HG03520 (cell line): ENCODE data around the gene DPY30.
"Not testable (repeated sequence)": the region's sequence is repeated elsewhere in the genome, so short reads cannot be mapped to it uniquely, and the experiment has no call there.

Experiments used
- ATAC-seq: cut with Tn5 transposase; IDR thresholded peaks from one replicate; pipeline ENCODE4 v1.9.1; 2021; ENCODE audit warnings: mild to moderate bottlenecking, moderate library complexity; ENCODE audit not compliant: unreplicated experiment

DPY30 gene

GRCh38 chr2:32039447-32040219 lies at the start of gene DPY30:
Gene DPY30, minus strand, starts transcription at chr2:32039805. Its CDS starts 349 bp downstream, at chr2:32039456.
- ATAC-seq, result peak; percentile 89

DNA sequence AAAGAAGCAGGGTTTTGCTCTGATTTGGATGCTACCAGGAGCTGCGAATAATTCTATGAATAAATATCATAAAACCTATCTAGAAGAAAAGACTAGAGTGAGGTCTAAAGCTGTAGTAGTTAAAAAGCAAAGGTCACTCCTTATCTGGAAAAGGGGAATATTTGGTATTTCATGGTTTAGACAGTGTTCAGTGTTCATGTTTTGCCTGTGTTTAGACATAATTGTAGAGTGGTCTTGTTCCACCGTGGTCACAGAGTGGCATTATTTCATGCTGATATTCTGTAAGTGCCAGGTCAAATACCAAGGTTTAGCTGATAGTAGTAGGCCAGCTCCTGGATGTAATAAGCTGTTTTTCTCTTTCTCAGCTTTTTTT lies 34.5 kb upstream of the DPY30 start:
- no peak for ATAC-seq

DNA sequence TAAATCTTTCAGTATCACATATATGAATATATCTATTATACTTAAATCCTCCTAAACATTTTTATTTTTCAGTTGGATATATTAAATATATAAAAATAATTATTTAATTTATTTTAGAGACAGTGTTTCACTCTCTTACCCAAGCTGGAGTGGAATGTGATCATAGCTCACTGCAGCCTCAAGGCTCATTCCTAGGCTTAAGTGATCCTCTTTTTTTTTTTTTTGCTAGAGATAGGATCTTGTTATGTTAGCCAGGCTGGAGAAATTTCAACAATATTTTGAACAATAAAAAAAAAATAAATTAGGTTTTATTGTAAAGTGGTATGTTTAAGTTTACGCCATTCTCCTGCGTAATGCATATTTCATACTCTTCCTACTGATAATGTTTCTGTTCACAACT lies 27.9 kb upstream of the DPY30 start:
- ATAC-seq, result no peak

DNA sequence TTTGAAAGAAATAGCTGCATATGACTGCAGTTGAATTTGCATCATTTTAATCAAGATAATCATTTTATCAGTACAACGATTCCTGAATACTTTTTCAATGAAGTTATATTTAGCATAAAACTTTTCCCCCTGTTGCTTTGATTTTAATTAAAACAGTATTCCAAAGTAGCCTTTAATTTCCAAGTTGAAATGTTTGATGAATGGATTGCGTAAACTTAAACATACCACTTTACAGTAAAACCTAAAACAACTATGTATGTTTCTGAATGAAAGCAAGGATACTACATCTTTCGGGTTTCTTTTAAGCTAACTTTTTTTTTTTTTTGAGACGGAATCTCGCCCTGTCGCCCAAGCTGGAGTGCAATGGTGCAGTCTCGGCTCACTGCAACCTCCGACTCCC lies 25.1 kb upstream of the DPY30 start:
- no peak for ATAC-seq

DNA sequence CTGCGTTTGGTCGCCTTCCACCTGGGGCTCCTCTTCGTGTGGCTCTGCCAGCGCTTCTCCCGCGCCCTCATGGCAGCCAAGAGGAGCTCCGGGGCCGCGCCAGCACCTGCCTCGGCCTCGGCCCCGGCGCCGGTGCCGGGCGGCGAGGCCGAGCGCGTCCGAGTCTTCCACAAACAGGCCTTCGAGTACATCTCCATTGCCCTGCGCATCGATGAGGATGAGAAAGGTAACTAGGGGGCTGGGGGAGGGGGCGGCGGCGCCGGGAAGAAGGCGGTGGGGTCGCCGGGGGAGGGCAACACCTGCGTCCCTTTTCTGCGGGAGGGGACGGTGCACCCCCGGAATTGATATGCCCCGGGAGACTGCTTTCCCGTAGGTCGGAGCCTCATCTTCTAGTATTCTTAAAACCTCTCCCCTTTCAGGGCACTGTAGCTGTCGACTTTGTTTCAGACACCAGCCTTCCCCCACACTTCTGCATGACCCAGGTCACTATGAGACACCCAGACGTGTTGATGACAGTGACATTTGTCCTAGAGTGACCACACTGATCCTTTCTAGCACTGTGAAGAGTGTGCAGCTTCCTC lies 24.5 kb upstream of the DPY30 start:
- ATAC-seq, result no peak

DNA sequence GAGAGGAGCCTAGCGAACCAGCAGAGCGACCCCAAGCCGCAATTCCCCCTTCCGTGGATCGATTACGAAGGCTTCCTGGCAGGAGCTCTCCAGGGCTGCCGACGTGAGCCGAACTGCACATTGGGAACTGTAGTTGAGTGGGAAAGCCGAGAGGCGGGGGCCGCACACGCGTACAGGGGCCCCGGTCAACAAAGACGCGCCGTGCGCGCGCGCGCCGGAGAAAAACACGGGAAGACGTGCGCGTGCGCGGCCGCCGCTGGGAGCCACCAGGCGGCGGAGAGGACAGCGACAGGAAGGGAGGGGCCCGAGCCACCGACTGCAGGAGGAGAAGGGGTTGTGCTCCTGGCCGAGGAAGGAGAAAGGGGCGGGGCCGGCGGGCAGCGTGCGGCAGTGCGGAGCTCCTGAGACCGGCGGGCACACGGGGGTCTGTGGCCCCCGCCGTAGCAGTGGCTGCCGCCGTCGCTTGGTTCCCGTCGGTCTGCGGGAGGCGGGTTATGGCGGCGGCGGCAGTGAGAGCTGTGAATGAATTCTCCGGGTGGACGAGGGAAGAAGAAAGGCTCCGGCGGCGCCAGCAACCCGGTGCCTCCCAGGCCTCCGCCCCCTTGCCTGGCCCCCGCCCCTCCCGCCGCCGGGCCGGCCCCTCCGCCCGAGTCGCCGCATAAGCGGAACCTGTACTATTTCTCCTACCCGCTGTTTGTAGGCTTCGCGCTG lies 23.9 kb upstream of the DPY30 start, which contains the start of gene SPAST:
SPAST (plus strand) TSS at position 247 of the 711 bp plus-strand sequence; CDS start at position 523, 276 bp downstream.
- ATAC-seq, result peak; percentile 94

DNA sequence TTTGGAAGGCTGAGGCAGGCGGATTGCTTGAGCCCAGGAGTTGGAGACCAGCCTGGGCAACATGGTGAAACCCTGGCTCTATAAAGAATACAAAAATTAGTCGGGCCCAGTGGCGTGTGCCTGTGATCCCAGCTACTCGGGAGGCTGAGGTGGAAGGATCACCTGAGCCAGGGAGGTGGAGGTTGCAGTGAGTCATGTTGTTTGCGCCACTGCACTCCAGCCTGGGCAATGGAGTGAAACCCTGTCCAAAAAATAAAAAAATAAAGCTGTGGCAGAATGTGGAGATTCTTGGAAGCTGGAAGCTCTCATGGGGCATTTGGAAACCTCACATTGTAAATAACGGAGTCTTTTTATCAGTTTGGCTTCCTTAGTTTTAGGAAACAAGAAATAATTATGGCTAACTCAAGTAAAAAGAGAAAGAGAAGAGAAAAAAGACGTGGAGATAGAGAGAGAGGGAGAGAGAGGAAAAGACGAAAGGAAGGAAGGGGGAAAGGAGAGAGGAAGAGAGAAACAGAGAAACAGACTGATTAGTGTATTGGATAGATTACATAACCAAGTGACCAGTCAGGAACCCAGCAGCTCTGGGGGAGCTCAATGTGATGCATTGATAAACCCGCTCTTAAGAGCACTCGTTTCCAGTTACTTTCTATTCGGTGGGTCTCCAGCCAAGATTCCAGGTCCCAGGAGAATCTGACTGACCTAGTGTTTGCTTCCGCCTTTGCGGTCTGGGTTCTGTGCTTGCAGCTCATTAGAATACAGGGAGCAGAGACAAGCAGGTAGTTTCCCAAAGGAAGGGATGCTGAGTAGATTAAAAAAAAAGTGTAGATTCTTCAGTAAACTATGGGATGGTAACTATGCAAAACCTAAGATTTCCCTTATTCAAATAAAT lies 22.6 kb upstream of the DPY30 start:
- ATAC-seq, result no peak

DNA sequence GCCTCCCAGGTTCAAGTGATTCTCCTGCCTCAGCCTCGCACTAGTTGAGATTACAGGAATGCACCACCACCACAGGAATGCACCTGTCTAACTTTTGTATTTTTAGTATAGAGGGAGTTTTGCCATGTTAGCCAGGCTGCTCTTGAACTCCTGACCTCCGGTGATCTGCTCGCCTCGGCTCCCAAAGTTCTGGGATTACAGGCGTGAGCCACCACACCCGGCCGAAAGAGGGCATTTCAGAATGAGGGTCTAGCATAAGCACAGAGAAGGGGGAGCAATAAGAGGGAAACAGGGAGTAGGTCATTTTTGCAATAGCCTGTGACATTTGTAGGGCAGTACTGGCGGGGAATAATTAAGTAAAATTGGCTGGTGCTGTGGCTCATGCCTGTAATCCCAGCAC lies 21.8 kb upstream of the DPY30 start:
- no peak for ATAC-seq

DNA sequence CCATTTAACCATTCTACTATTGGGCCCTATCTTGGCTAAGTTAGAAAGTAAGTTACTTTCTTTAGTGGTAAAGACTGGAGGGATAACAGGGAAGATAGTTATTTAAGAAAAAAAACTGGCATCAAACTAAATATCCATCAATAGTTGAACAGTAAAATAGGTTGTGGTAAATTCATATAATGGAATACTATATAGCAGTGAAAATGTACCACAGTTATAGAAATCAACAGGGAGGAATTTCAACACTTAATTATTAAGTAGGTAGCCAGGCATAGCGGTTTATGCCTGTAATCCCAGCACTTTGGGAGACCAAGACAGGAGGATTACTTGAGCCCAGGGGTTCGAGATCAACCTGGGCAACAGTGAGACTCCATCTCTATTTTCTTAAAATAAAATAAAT lies 20.7 kb upstream of the DPY30 start:
- no peak for ATAC-seq

DNA sequence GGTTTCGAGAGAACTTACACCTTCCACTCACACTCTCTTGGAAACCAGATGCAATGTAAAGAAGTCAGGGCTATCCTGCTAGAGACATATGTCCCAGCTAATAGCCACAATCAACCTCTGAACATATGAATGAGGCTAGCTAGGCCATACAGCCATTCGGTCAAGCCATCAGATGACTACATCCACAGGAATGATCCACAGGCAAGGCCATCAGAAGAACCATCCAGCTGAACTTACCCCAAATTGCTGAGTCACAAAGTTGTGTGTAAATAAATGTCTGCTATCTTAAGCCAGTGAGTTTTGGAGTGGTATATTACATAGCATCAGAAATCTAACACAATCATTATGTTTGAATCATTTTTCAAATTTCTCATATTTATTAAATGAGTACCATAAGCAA lies 18.5 kb upstream of the DPY30 start:
- ATAC-seq, result no peak

GRCh38 chr2:32054583-32054982 lies 15.0 kb upstream of the DPY30 start:
- not testable (repeated sequence) for ATAC-seq

DNA sequence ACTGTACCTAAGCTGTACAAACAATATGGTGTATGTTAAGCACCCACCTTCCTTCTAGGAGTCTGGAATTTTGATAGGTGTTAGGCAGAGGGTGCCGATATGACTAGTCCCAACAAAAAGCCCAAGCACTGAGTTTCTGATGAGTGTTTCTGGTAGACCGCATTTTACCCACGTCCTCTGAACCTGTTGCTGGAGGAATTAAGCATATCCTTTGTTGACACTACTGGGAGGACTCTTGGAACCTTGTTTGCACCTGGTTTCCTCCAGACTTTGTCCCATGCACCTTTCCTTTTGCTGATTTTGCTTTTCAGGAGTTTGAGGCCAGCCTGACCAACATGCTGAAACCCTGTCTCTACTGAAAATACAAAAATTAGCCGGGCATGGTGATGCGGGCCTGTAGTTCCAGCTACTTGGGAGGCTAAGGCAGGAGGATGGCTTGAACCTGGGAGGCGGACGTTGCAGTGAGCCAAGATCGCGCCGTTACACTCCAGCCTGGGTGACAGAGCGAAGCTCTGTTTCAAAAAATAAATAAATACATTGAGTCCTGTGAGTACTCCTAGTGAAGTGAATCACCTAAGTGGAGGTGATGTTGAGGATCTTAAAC lies 12.3 kb upstream of the DPY30 start:
- no peak for ATAC-seq

GRCh38 chr2:32043561-32043960 lies 4.0 kb upstream of the DPY30 start:
- no peak for ATAC-seq

DNA sequence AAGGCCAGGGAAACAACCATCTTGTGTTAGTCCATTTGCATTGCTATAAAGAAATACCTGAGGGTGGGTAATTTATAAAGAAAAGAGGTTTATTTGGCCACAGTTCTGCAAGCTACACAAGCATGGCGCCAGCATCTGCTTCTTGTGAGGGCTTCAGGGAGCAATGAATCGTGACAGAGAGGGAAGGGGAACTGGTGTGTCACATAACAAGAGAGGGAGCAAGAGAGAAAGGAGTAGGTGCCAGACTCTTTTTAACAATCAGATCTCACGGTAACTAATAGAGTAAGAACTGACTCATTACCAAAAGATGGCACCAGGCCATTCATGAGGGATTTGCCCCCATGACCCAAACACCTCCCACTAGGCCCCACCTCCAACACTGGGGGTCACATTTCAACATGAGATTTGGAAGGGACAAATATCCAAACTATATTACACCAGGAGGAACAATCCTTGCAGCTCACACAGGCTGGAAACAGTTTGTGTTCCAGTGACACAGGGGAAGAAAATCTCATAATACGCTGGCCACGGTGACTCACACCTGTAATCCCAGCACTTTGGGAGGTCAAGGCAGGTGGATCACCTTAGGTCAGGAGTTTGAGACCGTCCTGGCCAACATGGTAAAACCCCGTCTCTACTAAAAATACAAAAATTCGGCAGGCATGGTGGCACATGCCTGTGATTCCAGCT lies 5.3 kb downstream of the DPY30 start:
- ATAC-seq, result not testable (repeated sequence)

- ATAC-seq, result not testable (repeated sequence)
Observed at GRCh38 chr2:32018789-32019482, 20.7 kb downstream of the DPY30 start.

- ATAC-seq, result no peak
Observed at GRCh38 chr2:32012872-32013271, 26.7 kb downstream of the DPY30 start.

GRCh38 chr2:32011485-32011960 lies 28.1 kb downstream of the DPY30 start:
- no peak for ATAC-seq

DNA sequence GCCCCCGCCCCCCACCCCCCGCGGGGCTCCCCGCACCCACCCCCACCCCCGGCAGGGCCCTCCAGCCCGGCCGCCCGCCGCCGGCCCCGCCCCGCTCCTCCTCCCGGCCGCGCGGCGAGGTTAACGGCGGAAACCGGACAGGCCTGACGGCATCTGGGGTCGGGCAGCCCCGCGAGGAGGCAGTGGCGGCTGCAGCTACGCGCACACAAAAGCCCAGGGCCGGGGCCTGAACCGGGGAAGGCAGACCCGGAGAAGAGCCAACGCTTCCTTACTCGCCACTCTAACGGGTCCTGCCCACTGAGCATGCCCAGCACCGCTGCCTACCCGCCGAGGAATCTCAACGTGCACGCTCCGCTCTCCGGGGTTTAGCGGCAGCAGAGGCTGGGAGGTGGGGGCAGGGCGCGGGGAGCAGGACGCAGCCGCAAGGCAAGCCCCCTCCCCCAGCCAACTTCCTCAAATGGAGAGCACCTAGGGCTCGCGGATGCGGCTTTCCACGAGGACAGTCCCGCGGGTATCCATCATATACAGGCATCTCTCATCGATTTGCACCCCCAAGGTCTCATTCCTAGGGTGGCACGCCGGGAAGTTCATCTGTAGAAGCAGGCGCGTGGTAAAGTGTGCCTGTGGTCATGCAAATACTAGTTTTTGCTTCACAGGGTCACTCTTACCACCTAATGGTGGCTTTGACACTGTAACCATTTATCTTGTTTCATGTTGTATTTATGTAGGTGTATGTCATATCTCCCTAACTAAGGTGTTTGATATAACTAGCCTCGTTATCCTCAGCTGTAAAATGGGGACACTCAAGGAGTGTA lies 28.7 kb downstream of the DPY30 start, which contains the start of gene MEMO1:
MEMO1 (minus strand) TSS at position 339 of the 815 bp plus-strand sequence. CDS start 761 bp downstream, outside the sequence.
- ATAC-seq, result peak; percentile 60
